Neural cell (in vitro differentiated cells): ENCODE measurements around the gene CDYL. TPM values are rescaled to one million over a fixed set of nuclear protein-coding genes. Genes with fewer than 3 reads are reported as not detected.

Source experiments
- H2AFZ ChIP-seq: fragments of 200-600, 300-800 bp; sonication (generic), shearing (Covaris generic); 2 replicates; pipeline ENCODE4 v1.6.0; 2014; ENCODE audit warnings: low read depth, mild to moderate bottlenecking, antibody characterized with exemption, low read length, moderate library complexity
- H3F3A ChIP-seq: fragments of 200-600 bp; shearing (Covaris generic); 2 replicates; pipeline ENCODE4 v1.6.1; 2016; ENCODE audit warnings: mild to moderate bottlenecking, moderate library complexity, mixed read lengths, antibody characterized with exemption, low read length; ENCODE audit not compliant: insufficient read depth, poor library complexity, severe bottlenecking
- H3K27ac ChIP-seq: fragments of 200-600, 300-800 bp; sonication (generic), shearing (Covaris generic); 2 replicates; pipeline ENCODE4 v1.5.1; 2014; ENCODE audit warnings: mild to moderate bottlenecking, low read length, moderate library complexity
- H3K27me3 ChIP-seq: fragments of 300-800, 200-600 bp; sonication (generic), shearing (Covaris generic); 2 replicates; pipeline ENCODE4 v1.6.0; 2014; ENCODE audit warnings: mild to moderate bottlenecking, low read depth, low read length, moderate library complexity; ENCODE audit not compliant: insufficient read depth
- H3K36me3 ChIP-seq: fragments of 300-800, 200-600 bp; sonication (generic), shearing (Covaris generic); 2 replicates; pipeline ENCODE4 v1.5.1; 2014; ENCODE audit warnings: mild to moderate bottlenecking, antibody characterized with exemption, low read length, moderate library complexity; ENCODE audit not compliant: insufficient read depth
- H3K4me2 ChIP-seq: fragments of 300-800, 200-600 bp; sonication (generic), shearing (Covaris generic); 2 replicates; pipeline ENCODE4 v1.6.0; 2014; ENCODE audit warnings: mild to moderate bottlenecking, low read length
- H3K4me3 ChIP-seq: fragments of 300-800, 200-600 bp; sonication (generic), shearing (Covaris generic); 2 replicates; pipeline ENCODE4 v1.5.1; 2014; ENCODE audit warnings: mild to moderate bottlenecking, low read length, moderate library complexity
- H3K79me2 ChIP-seq: fragments of 200-600 bp; shearing (Covaris generic); replicated peaks from 2 replicates; pipeline ENCODE4 v1.6.0; 2014; ENCODE audit warnings: mild to moderate bottlenecking, low read length, moderate library complexity; ENCODE audit not compliant: insufficient read depth
- H3K9ac ChIP-seq: fragments of 300-800, 200-600 bp; sonication (generic), shearing (Covaris generic); 2 replicates; pipeline ENCODE4 v1.6.1; 2016; ENCODE audit warnings: mild to moderate bottlenecking, low read length, mixed read lengths
- H3K9me2 ChIP-seq: fragments of 200-600 bp; shearing (Covaris generic); 2 replicates; pipeline ENCODE4 v1.6.1; 2016; ENCODE audit warnings: mild to moderate bottlenecking, low read length, mixed read lengths; ENCODE audit not compliant: insufficient read depth
- H3K9me3 ChIP-seq: fragments of 200-600, 300-800 bp; sonication (generic), shearing (Covaris generic); 2 replicates; pipeline ENCODE4 v1.6.1; 2016; ENCODE audit warnings: mild to moderate bottlenecking, mixed run types, low read length, moderate library complexity, mixed read lengths
- H4K20me1 ChIP-seq: fragments of 200-600 bp; shearing (Covaris generic); 2 replicates; pipeline ENCODE4 v1.6.1; 2016; ENCODE audit warnings: mild to moderate bottlenecking, mixed run types; ENCODE audit not compliant: insufficient read depth
- CTCF ChIP-seq: fragments of 450-650 bp; IDR thresholded peaks from 2 replicates; pipeline ENCODE4 v1.5.1; 2014; ENCODE audit warnings: antibody characterized with exemption, mild to moderate bottlenecking, moderate library complexity; ENCODE audit not compliant: poor library complexity, severe bottlenecking
- EP300 ChIP-seq: fragments of 450-650 bp; conservative IDR thresholded peaks from 2 replicates; pipeline ENCODE4 v1.6.1; 2014; ENCODE audit warnings: antibody characterized with exemption, mild to moderate bottlenecking, moderate library complexity; ENCODE audit not compliant: poor library complexity, severe bottlenecking
- EZH2 ChIP-seq: fragments of 200-600, 300-800 bp; shearing (Covaris generic), sonication (generic); IDR thresholded peaks from 2 replicates; pipeline ENCODE4 v1.6.1; 2014; ENCODE audit warnings: antibody characterized with exemption, low read length, borderline replicate concordance, mild to moderate bottlenecking; ENCODE audit not compliant: insufficient read depth, poor library complexity, severe bottlenecking
- MXI1 ChIP-seq: fragments of 450-650 bp; conservative IDR thresholded peaks from 2 replicates; pipeline ENCODE4 v1.6.1; 2014; ENCODE audit warnings: antibody characterized with exemption, mild to moderate bottlenecking; ENCODE audit not compliant: poor library complexity, severe bottlenecking
- POLR2AphosphoS5 ChIP-seq: IDR thresholded peaks from 2 replicates; pipeline ENCODE4 v1.6.1; 2012
- RAD21 ChIP-seq: fragments of 450-650 bp; conservative IDR thresholded peaks from 2 replicates; pipeline ENCODE4 v1.6.1; 2014; ENCODE audit warnings: antibody characterized with exemption, mild to moderate bottlenecking, moderate library complexity
- REST ChIP-seq: IDR thresholded peaks from 2 replicates; pipeline ENCODE4 v1.6.1; 2012; ENCODE audit warnings: borderline replicate concordance
- SMC3 ChIP-seq: fragments of 450-650 bp; conservative IDR thresholded peaks from 2 replicates; pipeline ENCODE4 v1.6.1; 2014; ENCODE audit warnings: antibody characterized with exemption, mild to moderate bottlenecking, moderate library complexity; ENCODE audit not compliant: poor library complexity
- TAF1 ChIP-seq: IDR thresholded peaks from 2 replicates; pipeline ENCODE4 v1.6.1; 2012; ENCODE audit warnings: low read depth
- polyA plus RNA-seq: library from polyadenylated mRNA; depleted of rRNA; stranded (reverse); fragments of >200 nt; gene quantifications from 2 replicates; pipeline ENCODE4 v1.2.3, GENCODE V29; 2014

CDYL gene
- polyA plus RNA-seq, 1 donor from 2014 or later, result 5.2 TPM

- Histone ChIP-seq H3F3A (no peaks in the 10 kb centered on the region), H3K9me2 (no peaks in the 10 kb centered on the region), H4K20me1 (no peaks in the 10 kb centered on the region), H3K27me3 (no peaks in the 10 kb centered on the region), H3K9ac (no peak overlapping the region), H2AFZ (no peak overlapping the region), H3K27ac (no peak overlapping the region), H3K4me3 (no peak overlapping the region), H3K79me2 (peaks cover 27% of the 10 kb centered on the region), H3K9me3 (no peaks in the 10 kb centered on the region), H3K4me2 (no peak overlapping the region), H3K36me3 (no peaks in the 10 kb centered on the region)
- TF ChIP-seq RAD21 (no peak), REST (no peak), TAF1 (no peak), POLR2AphosphoS5 (no peak), MXI1 (no peak), EZH2 (no peak), CTCF (no peak), SMC3 (no peak), EP300 (no peak)
Observed at GRCh38 chr6:4814987-4815386, 38.8 kb downstream of the CDYL start.

GRCh38 chr6:4815584-4815983 is 39.4 kb downstream of the CDYL start:
- H3K9me3 ChIP-seq, result no peaks in the 10 kb centered on the region
- no peak overlapping the region for H3K9ac ChIP-seq
- peaks cover 27% of the 10 kb centered on the region for H3K79me2 ChIP-seq
- H3K9me2 ChIP-seq, result no peaks in the 10 kb centered on the region
- no peaks in the 10 kb centered on the region for H3K27me3 ChIP-seq
- TF ChIP-seq EP300, result no peak
- TF ChIP-seq MXI1, result no peak
- no peak for TF ChIP-seq TAF1
- no peak for TF ChIP-seq EZH2
- no peak for TF ChIP-seq SMC3
- TF ChIP-seq POLR2AphosphoS5, result no peak
- H3F3A ChIP-seq, result no peaks in the 10 kb centered on the region
- H3K27ac ChIP-seq, result no peak overlapping the region
- H3K4me3 ChIP-seq, result no peak overlapping the region
- no peaks in the 10 kb centered on the region for H3K36me3 ChIP-seq
- H2AFZ ChIP-seq, result no peak overlapping the region
- H4K20me1 ChIP-seq, result no peaks in the 10 kb centered on the region
- no peak overlapping the region for H3K4me2 ChIP-seq

- Histone ChIP-seq H3K4me2 (no peak overlapping the region), H3K4me3 (no peak overlapping the region), H3K27me3 (no peaks in the 10 kb centered on the region), H3K9me3 (no peaks in the 10 kb centered on the region), H3K9me2 (no peaks in the 10 kb centered on the region), H3K36me3 (no peaks in the 10 kb centered on the region), H4K20me1 (no peaks in the 10 kb centered on the region), H3K27ac (no peak overlapping the region), H3K79me2 (peaks cover 27% of the 10 kb centered on the region), H3F3A (no peaks in the 10 kb centered on the region), H2AFZ (no peak overlapping the region), H3K9ac (no peak overlapping the region)
- TF ChIP-seq TAF1 (no peak), EP300 (no peak)
Observed at GRCh38 chr6:4816904-4817303, 40.7 kb downstream of the CDYL start.
